Lung (tissue), 12 donors: ENCODE results near the gene RCN2. TPM values are rescaled to one million over a fixed set of nuclear protein-coding genes. Genes with fewer than 3 reads are reported as not detected.

Experiments used
- ATAC-seq: fragments of 200-7000 bp; cut with Tn5 transposase; one replicate; pipeline ENCODE4 v1.9.1; 2020; ENCODE audit warnings: moderate number of reproducible peaks; ENCODE audit not compliant: insufficient read depth, low FRiP score
- DNase-seq, 3 donors: peaks; one replicate each; pipeline ENCODE4 v3.0.0-alpha.2; 2013 to 2017
- H3K27ac ChIP-seq, 2 donors: one replicate each; pipeline ENCODE4 v1.5.1; 2013; ENCODE audit warnings: mild to moderate bottlenecking in 2 of 2, moderate library complexity in 2 of 2, control low read depth in 1 of 2, inconsistent platforms in 1 of 2, low read depth in 1 of 2, low read length in 1 of 2
- H3K27me3 ChIP-seq, 3 donors: one replicate each; pipeline ENCODE4 v1.5.1; 2013; ENCODE audit warnings: low read length in 2 of 3; ENCODE audit not compliant: control insufficient read depth in 3 of 3, insufficient read depth in 3 of 3
- H3K36me3 ChIP-seq, 4 donors: one replicate each; pipeline ENCODE4 v1.5.1; 2013; ENCODE audit warnings: low read length in 4 of 4, mild to moderate bottlenecking in 1 of 4, moderate library complexity in 1 of 4; ENCODE audit not compliant: control insufficient read depth in 4 of 4, insufficient read depth in 4 of 4
- H3K4me1 ChIP-seq, 5 donors: one replicate each; pipeline ENCODE4 v1.5.1; 2013; ENCODE audit warnings: low read length in 5 of 5, mild to moderate bottlenecking in 2 of 5, moderate library complexity in 1 of 5; ENCODE audit not compliant: control insufficient read depth in 5 of 5, insufficient read depth in 5 of 5
- H3K4me3 ChIP-seq: one replicate; pipeline ENCODE4 v1.5.1; 2013; ENCODE audit warnings: mild to moderate bottlenecking, control low read depth, moderate library complexity
- H3K9ac ChIP-seq, 2 donors: one replicate each; pipeline ENCODE4 v1.5.1; 2013; ENCODE audit warnings: low read length in 2 of 2, control low read depth in 1 of 2; ENCODE audit not compliant: insufficient read depth in 1 of 2
- H3K9me3 ChIP-seq, 4 donors: one replicate each; pipeline ENCODE4 v1.5.1; 2013; ENCODE audit warnings: low read length in 3 of 4, mild to moderate bottlenecking in 1 of 4, moderate library complexity in 1 of 4; ENCODE audit not compliant: control insufficient read depth in 4 of 4, insufficient read depth in 3 of 4
- CTCF ChIP-seq: IDR thresholded peaks from 2 replicates; pipeline ENCODE4 v1.5.1; 2012; ENCODE audit warnings: mild to moderate bottlenecking; ENCODE audit errors: control extremely low read depth, extremely low read depth
- WGBS, 2 donors: extraction: QIAGEN DNeasy Blood & Tissue Kit; methylation state at CpG; one replicate each; pipeline ENCODE4 v1.1.7; 2013; 5-methylcytosine and 5-hydroxymethylcytosine counted together
- polyA plus RNA-seq, 2 donors: library from polyadenylated mRNA; stranded (reverse); fragments of 200-250 nt; gene quantifications; one replicate each; pipeline ENCODE4 v1.2.1, GENCODE V29; 2013
- total RNA-seq, 2 donors: library from RNA; depleted of rRNA in 1 of 2; stranded (reverse); fragments of >200 nt in 1 of 2; gene quantifications; one replicate each; pipeline ENCODE4 v1.2.1, GENCODE V29; 2014 to 2021
- donor health status: control.
- donor health status: control.
- donor health status: Bipolar disorder and iron deficiency.
- donor health status: healthy.
- donor health status: DM: yes; HTN: yes; CAD: no.

The RCN2 gene
- total and polyA plus RNA-seq, 4 donors, result 28.7 to 66.1 (median 34.2) TPM

GRCh38 chr15:76986743-76987142, 55.2 kb downstream of the RCN2 start:
- Histone ChIP-seq H3K4me3 (no peak overlapping the region), H3K36me3 (no peaks in the 10 kb centered on the region), H3K9me3 (no peaks in the 10 kb centered on the region), H3K27ac (no peak overlapping the region), H3K4me1 (peaks cover 0 to 8% (median 0%) of the 10 kb centered on the region in 5 donors), H3K9ac (no peak overlapping the region), H3K27me3 (no peaks in the 10 kb centered on the region)
- DNase-seq, result no peak
- WGBS, 2 donors, result 68 to 78% methylated on average over 3 of the region's 3 CpGs
- TF ChIP-seq CTCF, result no peak
- no peak for ATAC-seq

- DNase-seq, result no peak
- H3K4me3 ChIP-seq, result no peak overlapping the region
- 94% methylated on average over 6 of the region's 6 CpGs for WGBS, 2 donors
- H3K27me3 ChIP-seq, result no peaks in the 10 kb centered on the region
- no peak for ATAC-seq
- no peak overlapping the region for H3K9ac ChIP-seq
- no peak overlapping the region for H3K27ac ChIP-seq
- no peak for TF ChIP-seq CTCF
- no peaks in the 10 kb centered on the region for H3K9me3 ChIP-seq
- no peaks in the 10 kb centered on the region for H3K36me3 ChIP-seq
- peaks cover 0 to 8% (median 0%) of the 10 kb centered on the region in 5 donors for H3K4me1 ChIP-seq
Observed at GRCh38 chr15:76987276-76987675, 55.7 kb downstream of the RCN2 start.

- peak overlapping the region; percentile 0 to 65 for H3K27ac ChIP-seq
- DNase-seq (no peak), ATAC-seq (peak; percentile 53)
- no peaks in the 10 kb centered on the region for H3K9me3 ChIP-seq
- no peaks in the 10 kb centered on the region for H3K27me3 ChIP-seq
- no peak overlapping the region for H3K9ac ChIP-seq
- H3K4me3 ChIP-seq, result no peak overlapping the region
- 45 to 65% methylated on average over 11 of the region's 11 CpGs for WGBS, 2 donors
- H3K36me3 ChIP-seq, result no peaks in the 10 kb centered on the region
- no peak for TF ChIP-seq CTCF
- H3K4me1 ChIP-seq, result peaks cover 0 to 8% (median 0%) of the 10 kb centered on the region in 5 donors
Observed at GRCh38 chr15:76987896-76988860, 56.6 kb downstream of the RCN2 start.
